ENCODE results near the gene ZEB1. TPM values are rescaled to one million over a fixed set of nuclear protein-coding genes. Genes with fewer than 3 reads are reported as not detected.
A peak's percentile ranks its signal among the peaks of the same experiment; 100 is the strongest.

Gene ZEB1
- total and polyA plus RNA-seq, 2 of the 8 experiments (the other 6 are each of a cell fraction or from before 2014, with no cell fraction given) = 0.08 to 0.15 TPM

DNA sequence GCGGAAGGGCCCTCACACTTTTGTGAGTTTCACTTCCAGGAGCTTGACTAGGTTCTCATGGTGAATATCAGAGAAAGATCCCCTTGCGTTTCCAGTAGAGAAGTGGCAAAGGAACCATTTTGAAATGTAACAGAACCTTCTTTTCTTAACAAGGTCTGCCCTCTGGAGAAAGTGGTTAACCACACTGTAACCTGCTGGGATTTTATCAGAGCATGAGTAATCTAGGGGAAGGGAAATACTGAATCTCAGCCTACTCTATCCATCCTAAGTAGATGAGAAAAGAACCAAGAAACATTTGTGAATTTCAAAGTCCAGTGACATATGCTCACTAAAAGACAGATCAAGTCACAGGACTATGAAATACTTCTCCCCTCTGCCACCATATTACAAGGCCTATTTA is 235.5 kb downstream of the ZEB1 start:
- CTCF ChIA-PET (ENCODE audit: partially characterized antibody) = interaction anchor here (0.6 kb wide), 1 partner anchor 16 kb away, joined by 3 read pairs; no protein-coding TSS in a partner anchor
- H3K4me1 ChIP-seq (replicated peaks in 1 of 4; ENCODE audit: control insufficient read depth in 3 of 4, insufficient read depth in 4 of 4, low read length in 3 of 4) = no peaks in the 10 kb centered on the region

More for the DNA sequence above, 235.5 kb downstream of the ZEB1 start:
- Histone ChIP-seq H2AK5ac (ENCODE audit: low read depth, low read length) (no peak overlapping the region), H4K20me1 (replicated peaks in 1 of 2; ENCODE audit: control insufficient read depth in 1 of 2, insufficient read depth in 2 of 2, low read length in 2 of 2) (peaks cover 0 to 1% of the 10 kb centered on the region in 2 experiments), H3K4me2 (ENCODE audit: insufficient read depth in 1 of 2, low read depth in 2 of 2, low read length in 2 of 2) (no peak overlapping the region), H2BK15ac (ENCODE audit: low read length) (no peak overlapping the region), H3K23ac (ENCODE audit: insufficient read length) (no peak overlapping the region), H4K91ac (replicated peaks; ENCODE audit: insufficient read length, low read length) (no peak overlapping the region), H4K8ac (ENCODE audit: extremely low read depth, insufficient read depth, low read length) (no peak overlapping the region), H3K4me3 (ENCODE audit: extremely low read depth in 1 of 4, insufficient read depth in 2 of 4, low read depth in 3 of 4, low read length in 4 of 4) (no peak overlapping the region), H2BK5ac (ENCODE audit: low read depth, low read length) (no peak overlapping the region), H3K56ac (replicated peaks; ENCODE audit: insufficient read length, low read depth, low read length) (no peak overlapping the region), H3K27me3 (replicated peaks in 1 of 4; ENCODE audit: control insufficient read depth in 3 of 4, extremely low read depth in 1 of 4, insufficient read depth in 3 of 4, low read length in 3 of 4) (no peaks in the 10 kb centered on the region), H2BK20ac (ENCODE audit: low read length) (no peak overlapping the region), H3K36me3 (ENCODE audit: control insufficient read depth in 2 of 4, insufficient read depth in 4 of 4, low read length in 3 of 4) (no peaks in the 10 kb centered on the region), H3K14ac (ENCODE audit: insufficient read length) (no peak overlapping the region), H3K79me1 (ENCODE audit: low read depth, low read length) (no peaks in the 10 kb centered on the region), H3K4ac (replicated peaks; ENCODE audit: insufficient read length, low read depth, low read length) (no peak overlapping the region), H3K9me3 (ENCODE audit: insufficient read depth in 2 of 2, low read depth in 1 of 2, low read length in 1 of 2) (no peaks in the 10 kb centered on the region), H2AFZ (ENCODE audit: low read length) (peak overlapping the region; percentile 76; the same call in 1 of the 2 replicates), H4K5ac (ENCODE audit: insufficient read length, low read depth, low read length) (no peak overlapping the region), H3K23me2 (ENCODE audit: low read depth, low read length) (no peaks in the 10 kb centered on the region), H3K27ac (ENCODE audit: low read depth, low read length) (no peak overlapping the region), H3K18ac (ENCODE audit: extremely low read depth, low read length) (no peak overlapping the region), H3K9ac (replicated peaks in 1 of 4; ENCODE audit: extremely low read depth in 1 of 4, low read depth in 3 of 4, low read length in 3 of 4) (no peak overlapping the region), H2BK12ac (ENCODE audit: low read depth, low read length) (no peak overlapping the region), H2BK120ac (replicated peaks; ENCODE audit: low read depth, low read length) (no peak overlapping the region), H3K79me2 (ENCODE audit: control insufficient read depth in 1 of 2, insufficient read depth in 2 of 2, low read length in 2 of 2) (no peaks in the 10 kb centered on the region)
- 100% methylated on average over 2 of the region's 2 CpGs; no CpG with 5 or more reads in 1 of the 2 experiments for WGBS, 2 experiments (ENCODE audit: extremely low coverage in 1 of 2, insufficient coverage in 1 of 2, insufficient read length in 1 of 2, insufficient replicate concordance in 2 of 2, low coverage in 1 of 2, low lambda C conversion rate in 2 of 2, missing lambda C conversion rate in 1 of 2)
- DNase-seq (ENCODE audit: low read depth in 1 of 2, low spot score in 2 of 2) (no peak), FAIRE-seq (no peak)
- POLR2A ChIA-PET (ENCODE audit: partially characterized antibody) = no interaction called here
- TF ChIP-seq ASH2L (IDR thresholded peaks at IDR 0.05; ENCODE audit: low read length) (no peak), CHD1 (IDR thresholded peaks at IDR 0.05; ENCODE audit: low read depth, low read length) (no peak), TCF12 (IDR thresholded peaks at IDR 0.05; ENCODE audit: low read depth, low read length) (no peak), SIX5 (IDR thresholded peaks at IDR 0.05; ENCODE audit: low read depth, low read length) (no peak), CEBPB (IDR thresholded peaks at IDR 0.05; ENCODE audit: low read depth, low read length) (no peak)
